GM19468 (cell line): ENCODE results near the gene ADGRB2.

ENCODE experiments used
- ATAC-seq: cut with Tn5 transposase; IDR thresholded peaks from one replicate; pipeline ENCODE4 v1.9.1; 2021; ENCODE audit warnings: mild to moderate bottlenecking, moderate library complexity, moderate number of reproducible peaks; ENCODE audit not compliant: unreplicated experiment; ENCODE audit errors: extremely low read depth

Gene ADGRB2

GRCh38 chr1:31764312-31765040, at the start of gene ADGRB2:
Gene ADGRB2 (minus strand): TSS chr1:31764340. CDS start chr1:31757221, 7,119 bp downstream.
- no peak for ATAC-seq

- no peak for ATAC-seq
Observed at GRCh38 chr1:31812158-31812829, 48.2 kb upstream of the ADGRB2 start.

GRCh38 chr1:31811605-31812004, 47.5 kb upstream of the ADGRB2 start:
- no peak for ATAC-seq

- no peak for ATAC-seq
Observed at GRCh38 chr1:31809698-31810097, 45.6 kb upstream of the ADGRB2 start.

GRCh38 chr1:31807273-31808048, 43.3 kb upstream of the ADGRB2 start:
- ATAC-seq = no peak

GRCh38 chr1:31805318-31805717, 41.2 kb upstream of the ADGRB2 start:
- no peak for ATAC-seq

GRCh38 chr1:31804098-31804497, 40.0 kb upstream of the ADGRB2 start:
- ATAC-seq = no peak

- ATAC-seq = no peak
Observed at GRCh38 chr1:31803610-31804009, 39.5 kb upstream of the ADGRB2 start.

- ATAC-seq = no peak
Observed at GRCh38 chr1:31802190-31803150, 38.3 kb upstream of the ADGRB2 start.

GRCh38 chr1:31801458-31801857, 37.3 kb upstream of the ADGRB2 start:
- ATAC-seq = no peak

- ATAC-seq = no peak
Observed at GRCh38 chr1:31800674-31800967, 36.5 kb upstream of the ADGRB2 start.

- no peak for ATAC-seq
Observed at GRCh38 chr1:31799895-31800673, 35.9 kb upstream of the ADGRB2 start.

GRCh38 chr1:31799196-31799894, 35.2 kb upstream of the ADGRB2 start:
- no peak for ATAC-seq

- ATAC-seq = no peak
Observed at GRCh38 chr1:31798433-31799195, 34.5 kb upstream of the ADGRB2 start.

GRCh38 chr1:31798086-31798432, 33.9 kb upstream of the ADGRB2 start:
- ATAC-seq = no peak

- no peak for ATAC-seq
Observed at GRCh38 chr1:31797216-31797615, 33.1 kb upstream of the ADGRB2 start.

- ATAC-seq = no peak
Observed at GRCh38 chr1:31796707-31797106, 32.6 kb upstream of the ADGRB2 start.
